Gastroesophageal sphincter (tissue), 4 donors: ENCODE measurements around the gene NELFCD. TPM values are rescaled to one million over a fixed set of nuclear protein-coding genes. Genes with fewer than 3 reads are reported as not detected.
"Not testable (repeated sequence)": the region's sequence is repeated elsewhere in the genome, so short reads cannot be mapped to it uniquely, and the experiment has no call there.

Experiments used
- ATAC-seq: fragments of 150-250 bp; one replicate; pipeline ENCODE4 v1.9.1; 2016; ENCODE audit warnings: mild to moderate bottlenecking, moderate library complexity
- H3K27ac ChIP-seq, 4 donors: fragments of 200-600 bp; sonication (generic) in 3 of 4; 1 replicate in 3 of 4; 2 replicates in 1 of 4; pipeline ENCODE4 v1.5.1; 2016 to 2019
- H3K27me3 ChIP-seq: fragments of 200-600 bp; sonication (generic); one replicate; pipeline ENCODE4 v1.5.1; 2019
- H3K36me3 ChIP-seq, 2 donors: fragments of 200-600 bp; sonication (generic); one replicate each; pipeline ENCODE4 v1.5.1; 2019; ENCODE audit warnings: control low read depth in 1 of 2
- H3K4me1 ChIP-seq, 3 donors: fragments of 200-600 bp; sonication (generic); 1 replicate in 2 of 3; 2 replicates in 1 of 3; pipeline ENCODE4 v1.5.1; 2016 to 2019; ENCODE audit warnings: control low read depth in 2 of 3
- H3K4me3 ChIP-seq, 2 donors: fragments of 200-600 bp; sonication (generic); one replicate each; pipeline ENCODE4 v1.5.1; 2019; ENCODE audit warnings: mild to moderate bottlenecking in 1 of 2, moderate library complexity in 1 of 2
- H3K9me3 ChIP-seq, 3 donors: fragments of 200-600 bp; sonication (generic); one replicate each; pipeline ENCODE4 v1.5.1; 2017 to 2019; ENCODE audit warnings: control low read depth in 2 of 3
- EP300 ChIP-seq: sonication (generic); formaldehyde crosslinking; IDR thresholded peaks from one replicate; pipeline ENCODE4 v1.6.1; 2017; ENCODE audit warnings: antibody characterized with exemption, mild to moderate bottlenecking
- POLR2A ChIP-seq, 2 donors: fragments of 450-650 bp; IDR thresholded peaks; one replicate each; pipeline ENCODE4 v1.6.1; 2017; ENCODE audit warnings: antibody characterized with exemption in 2 of 2, mild to moderate bottlenecking in 2 of 2, moderate library complexity in 1 of 2
- POLR2AphosphoS5 ChIP-seq: sonication (generic); formaldehyde crosslinking; IDR thresholded peaks from one replicate; pipeline ENCODE4 v1.6.1; 2017; ENCODE audit warnings: antibody characterized with exemption
- whole genome bisulfite sequencing, 2 donors: methylation state at CpG; one replicate each; pipeline ENCODE4 v1.1.5; 2018; ENCODE audit warnings: low coverage in 1 of 2; 5-methylcytosine and 5-hydroxymethylcytosine counted together
- total RNA-seq, 4 donors: library from RNA; depleted of rRNA; stranded (reverse); fragments of >200 nt; gene quantifications; one replicate each; pipeline ENCODE4 v1.1.0, GENCODE V29; 2016
- TF ChIP-seq, protein P1 (sequence below), 4 experiments: fragments of 200-600 bp in 2 of 4; fragments of 450-650 bp in 2 of 4; sonication (generic) in 1 of 4; IDR thresholded peaks; one replicate each; pipeline ENCODE4 v1.5.1; 2017 to 2019; ENCODE audit warnings: antibody characterized with exemption in 4 of 4, mild to moderate bottlenecking in 2 of 4, moderate library complexity in 2 of 4

The NELFCD gene
- total RNA-seq, 4 donors from 2014 or later: 26.5 to 48.6 (median 36.1) TPM

DNA sequence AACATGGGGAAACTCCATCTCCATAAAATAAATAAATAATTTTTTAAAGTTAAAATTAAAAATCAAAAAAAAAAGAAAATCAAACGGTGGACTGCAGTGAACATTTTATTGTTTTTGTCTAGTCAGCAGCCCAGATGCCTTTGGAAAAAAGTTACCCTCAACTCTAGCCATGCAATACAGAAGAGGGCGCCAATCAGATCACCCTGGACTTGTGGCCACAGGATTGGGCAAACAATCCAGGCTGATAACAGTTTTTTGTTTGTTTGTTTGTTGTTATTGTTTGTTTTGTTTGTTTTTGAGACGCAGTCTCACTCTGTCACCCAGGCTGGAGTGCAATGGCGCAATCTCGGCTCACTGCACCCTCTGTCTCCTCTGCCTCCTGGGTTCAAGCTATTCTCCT is 30.5 kb upstream of the NELFCD start:
- H3K27ac ChIP-seq: no peak overlapping the region
- H3K4me1 ChIP-seq: no peaks in the 10 kb centered on the region
- H3K36me3 ChIP-seq: no peaks in the 10 kb centered on the region
- no peaks in the 10 kb centered on the region for H3K9me3 ChIP-seq
- H3K4me3 ChIP-seq: no peak overlapping the region
- 70 to 73% methylated on average over 3 to 5 of the region's 5 CpGs for WGBS, 2 donors
- TF ChIP-seq, protein P1, sequence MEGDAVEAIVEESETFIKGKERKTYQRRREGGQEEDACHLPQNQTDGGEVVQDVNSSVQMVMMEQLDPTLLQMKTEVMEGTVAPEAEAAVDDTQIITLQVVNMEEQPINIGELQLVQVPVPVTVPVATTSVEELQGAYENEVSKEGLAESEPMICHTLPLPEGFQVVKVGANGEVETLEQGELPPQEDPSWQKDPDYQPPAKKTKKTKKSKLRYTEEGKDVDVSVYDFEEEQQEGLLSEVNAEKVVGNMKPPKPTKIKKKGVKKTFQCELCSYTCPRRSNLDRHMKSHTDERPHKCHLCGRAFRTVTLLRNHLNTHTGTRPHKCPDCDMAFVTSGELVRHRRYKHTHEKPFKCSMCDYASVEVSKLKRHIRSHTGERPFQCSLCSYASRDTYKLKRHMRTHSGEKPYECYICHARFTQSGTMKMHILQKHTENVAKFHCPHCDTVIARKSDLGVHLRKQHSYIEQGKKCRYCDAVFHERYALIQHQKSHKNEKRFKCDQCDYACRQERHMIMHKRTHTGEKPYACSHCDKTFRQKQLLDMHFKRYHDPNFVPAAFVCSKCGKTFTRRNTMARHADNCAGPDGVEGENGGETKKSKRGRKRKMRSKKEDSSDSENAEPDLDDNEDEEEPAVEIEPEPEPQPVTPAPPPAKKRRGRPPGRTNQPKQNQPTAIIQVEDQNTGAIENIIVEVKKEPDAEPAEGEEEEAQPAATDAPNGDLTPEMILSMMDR (IDR thresholded peaks at IDR 0.05): no peak
- TF ChIP-seq EP300: no peak
- no peak for TF ChIP-seq POLR2A (IDR thresholded peaks at IDR 0.05)
- TF ChIP-seq POLR2AphosphoS5: no peak
- ATAC-seq: no peak
- H3K27me3 ChIP-seq: no peaks in the 10 kb centered on the region

DNA sequence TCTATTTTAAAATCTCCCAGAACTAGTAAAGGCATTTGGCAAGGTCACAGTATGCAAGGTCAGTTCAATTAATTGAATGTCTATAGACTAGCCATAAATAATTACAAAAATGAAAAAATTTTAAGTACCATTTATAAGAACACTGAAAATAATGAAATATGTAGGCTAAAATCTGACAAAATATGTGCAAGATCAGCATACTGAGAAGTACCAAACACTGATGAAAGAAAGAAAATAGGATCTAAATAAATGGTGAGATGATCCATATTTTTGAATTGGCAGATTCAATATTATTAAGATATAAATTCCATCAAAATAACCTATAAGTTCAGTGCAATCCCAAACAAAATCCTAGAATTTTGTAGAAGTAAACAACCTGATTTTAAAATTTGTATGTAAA is 28.0 kb upstream of the NELFCD start:
- Histone ChIP-seq H3K27me3 (no peaks in the 10 kb centered on the region), H3K27ac (no peak overlapping the region), H3K9me3 (no peaks in the 10 kb centered on the region), H3K4me3 (no peak overlapping the region), H3K4me1 (no peaks in the 10 kb centered on the region), H3K36me3 (no peaks in the 10 kb centered on the region)
- no peak for ATAC-seq
- TF ChIP-seq POLR2A (IDR thresholded peaks at IDR 0.05): no peak
- TF ChIP-seq, protein P1 (IDR thresholded peaks at IDR 0.05): no peak
- no peak for TF ChIP-seq EP300
- TF ChIP-seq POLR2AphosphoS5: no peak

DNA sequence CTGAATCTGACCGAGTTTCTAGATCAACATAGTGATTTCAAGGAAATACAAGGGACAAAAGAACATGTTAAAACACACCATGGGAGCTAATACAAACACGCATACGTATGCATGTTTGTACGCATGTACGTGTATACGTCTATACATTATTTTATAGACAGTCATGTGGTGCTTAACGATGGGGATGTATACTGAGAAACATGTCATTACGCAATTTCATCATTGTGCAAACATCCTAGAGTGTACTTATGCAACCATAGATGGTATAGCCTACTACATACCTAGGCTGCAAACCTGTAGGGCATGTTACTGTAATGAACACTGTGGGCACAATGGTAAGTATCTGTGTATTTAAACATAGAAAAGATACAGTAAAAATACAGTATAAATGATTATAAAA is 25.0 kb upstream of the NELFCD start:
- Histone ChIP-seq H3K36me3 (no peaks in the 10 kb centered on the region), H3K4me1 (no peaks in the 10 kb centered on the region), H3K9me3 (no peaks in the 10 kb centered on the region), H3K27ac (no peak overlapping the region), H3K27me3 (no peaks in the 10 kb centered on the region), H3K4me3 (no peak overlapping the region)
- WGBS, 2 donors: 79 to 83% methylated on average over 8 of the region's 8 CpGs
- TF ChIP-seq EP300 (no peak), POLR2AphosphoS5 (no peak), POLR2A (IDR thresholded peaks at IDR 0.05) (no peak)
- TF ChIP-seq, protein P1 (IDR thresholded peaks at IDR 0.05): no peak
- ATAC-seq: no peak

DNA sequence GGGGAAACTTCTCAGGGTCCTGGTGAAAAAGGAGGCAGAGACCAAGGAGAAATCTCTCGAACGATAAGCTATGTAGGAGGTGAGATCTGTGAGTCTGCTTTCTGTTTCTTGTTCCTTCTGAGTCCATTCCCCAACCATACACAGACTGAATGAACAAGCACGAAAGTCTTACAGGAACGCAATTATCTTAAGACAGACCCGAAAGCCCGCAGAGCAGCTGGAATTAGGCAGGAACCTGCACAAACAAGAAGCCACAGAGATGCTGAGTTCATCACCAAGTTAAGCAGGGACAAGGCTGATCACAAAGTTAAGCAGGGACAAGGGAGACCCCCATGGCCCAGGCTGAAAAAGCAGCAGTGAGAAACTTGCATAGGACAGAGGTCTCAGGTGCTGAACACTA is 21.4 kb upstream of the NELFCD start:
- no peak overlapping the region for H3K27ac ChIP-seq
- no peaks in the 10 kb centered on the region for H3K9me3 ChIP-seq
- no peaks in the 10 kb centered on the region for H3K4me1 ChIP-seq
- H3K36me3 ChIP-seq: no peaks in the 10 kb centered on the region
- WGBS, 2 donors: 53 to 69% methylated on average over 3 to 5 of the region's 6 CpGs
- ATAC-seq: no peak
- no peaks in the 10 kb centered on the region for H3K27me3 ChIP-seq
- no peak for TF ChIP-seq POLR2A (IDR thresholded peaks at IDR 0.05)
- TF ChIP-seq, protein P1 (IDR thresholded peaks at IDR 0.05): no peak
- no peak for TF ChIP-seq EP300
- no peak for TF ChIP-seq POLR2AphosphoS5
- no peak overlapping the region for H3K4me3 ChIP-seq

DNA sequence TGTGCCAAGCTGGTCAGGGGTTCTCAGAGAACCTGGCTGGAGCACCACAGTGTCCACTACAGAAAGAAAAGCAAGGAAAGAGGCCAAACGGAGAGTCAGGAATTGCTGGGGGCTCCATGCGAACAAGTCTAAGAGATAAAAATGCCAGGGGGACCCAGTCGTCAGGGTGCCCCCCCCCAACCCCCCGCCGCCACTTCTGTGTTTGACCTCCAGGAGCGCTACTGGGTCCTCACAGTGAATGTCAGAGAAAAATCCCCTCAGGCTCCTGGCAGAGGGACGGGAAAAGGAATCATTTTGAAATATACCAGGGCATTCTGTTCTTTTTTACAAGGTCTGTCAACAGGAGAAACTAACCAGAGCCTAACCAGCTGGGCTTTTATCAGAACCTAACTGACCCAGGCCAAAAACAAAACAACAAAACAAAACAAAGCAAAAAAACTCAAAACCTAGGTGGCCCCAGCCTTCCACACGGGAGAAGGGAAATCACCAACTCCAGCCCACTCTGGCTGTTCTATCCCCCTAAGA is 17.9 kb upstream of the NELFCD start:
- ATAC-seq: no peak
- 27 to 60% methylated on average over 2 to 8 of the region's 8 CpGs for WGBS, 2 donors
- Histone ChIP-seq H3K27ac (no peak overlapping the region), H3K9me3 (no peaks in the 10 kb centered on the region), H3K4me3 (no peak overlapping the region), H3K4me1 (no peaks in the 10 kb centered on the region), H3K36me3 (no peaks in the 10 kb centered on the region), H3K27me3 (no peaks in the 10 kb centered on the region)
- TF ChIP-seq POLR2AphosphoS5 (no peak), EP300 (no peak), POLR2A (IDR thresholded peaks at IDR 0.05) (no peak)
- TF ChIP-seq, protein P1 (IDR thresholded peaks at IDR 0.05): no peak

DNA sequence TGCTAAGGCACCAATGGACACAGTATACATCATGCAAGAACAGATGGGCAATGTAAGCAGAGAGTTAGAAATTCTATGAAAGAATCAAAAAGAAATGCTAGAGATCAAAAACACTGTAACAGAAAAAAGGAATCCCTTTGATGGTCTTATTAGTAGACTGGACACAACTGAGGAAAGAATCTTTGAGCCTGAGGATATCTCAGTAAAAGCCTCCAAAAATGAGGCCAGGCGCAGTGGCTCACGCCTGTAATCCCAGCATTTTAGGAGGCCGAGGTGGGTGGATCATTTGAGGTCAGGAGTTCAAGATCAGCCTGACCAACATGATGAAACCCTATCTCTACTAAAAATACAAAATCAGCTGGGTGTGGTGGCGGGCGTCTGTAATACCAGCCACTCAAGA is 17.1 kb upstream of the NELFCD start:
- H3K4me3 ChIP-seq, H3K36me3 ChIP-seq, H3K4me1 ChIP-seq, H3K27ac ChIP-seq, H3K27me3 ChIP-seq, ATAC-seq, H3K9me3 ChIP-seq: not testable (repeated sequence)
- WGBS, 2 donors: 72 to 86% methylated on average over 2 to 5 of the region's 5 CpGs
